CD4-positive, alpha-beta T cell (primary cell): Measurements from ENCODE around the gene ACER3. TPM values are rescaled to one million over a fixed set of nuclear protein-coding genes. Genes with fewer than 3 reads are reported as not detected.

Experiments
- ATAC-seq: fragments of 200-7000 bp; cut with Tn5 transposase; one replicate; pipeline ENCODE4 v1.10.0; 2022; ENCODE audit warnings: mild to moderate bottlenecking; ENCODE audit not compliant: poor library complexity
- CTCF ChIA-PET: fragments of 350-600 bp; sonication (Branson Sonifier 250); formaldehyde crosslinking; loops from one replicate; lab custom pipeline; 2021; ENCODE audit warnings: antibody characterized with exemption, inconsistent platforms; lab: Charles Lee
- POLR2A ChIA-PET: fragments of 350-600 bp; sonication (Branson Sonifier 250); formaldehyde crosslinking; loops from one replicate; lab custom pipeline; 2021; ENCODE audit warnings: antibody characterized with exemption, inconsistent platforms; lab: Charles Lee
- DNase-seq, 14 experiments: peaks; one replicate each; pipeline ENCODE4 v3.0.0-alpha.2; 2013 to 2020; ENCODE audit warnings: mixed read lengths in 2 of 14
- H3K27ac ChIP-seq, 2 donors: one replicate each; pipeline versions ENCODE4 v1.5.1 to v1.7.0; 2013; ENCODE audit warnings: low read length in 2 of 2, low read depth in 1 of 2, mild to moderate bottlenecking in 1 of 2
- H3K27me3 ChIP-seq, 2 experiments: 1 replicate in 1 of 2; 2 replicates in 1 of 2; pipeline versions ENCODE4 v1.6.1 to v1.7.0; 2013; ENCODE audit warnings: low read length in 2 of 2, control low read depth in 1 of 2, mild to moderate bottlenecking in 1 of 2, moderate library complexity in 1 of 2; ENCODE audit not compliant: insufficient read depth in 2 of 2, control insufficient read depth in 1 of 2
- H3K36me3 ChIP-seq: one replicate; pipeline ENCODE4 v1.6.1; 2013; ENCODE audit warnings: low read length, control low read depth; ENCODE audit not compliant: insufficient read depth
- H3K4me1 ChIP-seq: one replicate; pipeline ENCODE4 v1.6.1; 2013; ENCODE audit warnings: low read length, control low read depth; ENCODE audit not compliant: insufficient read depth
- H3K4me3 ChIP-seq: one replicate; pipeline ENCODE4 v1.5.1; 2013; ENCODE audit warnings: mild to moderate bottlenecking, low read length, moderate library complexity
- H3K9me3 ChIP-seq, 2 experiments: 1 replicate in 1 of 2; 2 replicates in 1 of 2; pipeline versions ENCODE4 v1.6.1 to v1.7.0; 2013; ENCODE audit warnings: low read length in 2 of 2, mild to moderate bottlenecking in 2 of 2, control low read depth in 1 of 2, moderate library complexity in 1 of 2; ENCODE audit not compliant: control insufficient read depth in 1 of 2, insufficient read depth in 1 of 2
- H3K27ac Mint-ChIP-seq: one replicate; pipeline ENCODE4 v1.8.0; 2020; ENCODE audit warnings: mixed read lengths
- H3K27me3 Mint-ChIP-seq: one replicate; pipeline ENCODE4 v1.8.0; 2021; ENCODE audit warnings: mixed read lengths
- H3K36me3 Mint-ChIP-seq: one replicate; pipeline ENCODE4 v1.8.0; 2021; ENCODE audit warnings: low read depth, mixed read lengths
- H3K4me1 Mint-ChIP-seq: one replicate; pipeline ENCODE4 v1.8.0; 2021; ENCODE audit warnings: low read depth, mixed read lengths
- H3K4me3 Mint-ChIP-seq: one replicate; pipeline ENCODE4 v1.8.0; 2020; ENCODE audit warnings: mild to moderate bottlenecking, mixed read lengths
- H3K9me3 Mint-ChIP-seq: one replicate; pipeline ENCODE4 v1.8.0; 2020; ENCODE audit warnings: mixed read lengths
- intact Hi-C, 2 experiments: fragments of 100-400 bp; cut with DNase I in 1 of 2; cut with micrococcal nuclease in 1 of 2; formaldehyde crosslinking; loops; one replicate each; pipeline versions ENCODE4 v1.15.1 to v1.9.0; 2023 to 2025; cut with DNase I, micrococcal nuclease
- total RNA-seq, 174 experiments: library from RNA in 2 of 174; stranded (reverse) in 2 of 174; gene quantifications; one replicate each; pipeline ENCODE4 v1.2.3 and lab custom pipeline; 2021 to 2026
- TF ChIP-seq, protein P1 (sequence below): fragments of 200-600 bp; IDR thresholded peaks from one replicate; pipeline ENCODE4 v1.8.0; 2022; ENCODE audit warnings: antibody characterized with exemption, mild to moderate bottlenecking

ACER3 gene
- total RNA-seq, 2 experiments from 2014 or later, result 6.4 to 7.0 TPM

DNA sequence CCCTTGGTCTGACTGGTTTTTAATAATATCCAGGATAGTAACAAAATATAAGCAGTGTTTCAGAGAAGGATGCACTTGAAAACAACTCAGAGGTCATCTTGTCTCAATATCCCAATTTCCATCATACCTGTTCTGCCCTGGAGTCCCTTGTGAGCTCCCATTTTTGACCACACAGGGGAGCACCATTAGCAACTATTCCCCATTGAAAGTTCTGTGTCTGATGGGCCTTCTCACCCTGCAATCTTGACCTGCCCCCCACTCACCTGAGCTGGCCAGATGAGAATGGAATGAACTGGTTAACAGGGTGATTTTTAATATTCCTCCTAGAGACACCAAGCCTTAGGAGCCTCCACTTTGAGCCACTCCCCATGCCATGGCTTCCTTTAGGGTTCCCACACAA is 202.2 kb downstream of the ACER3 start:
- ChIA-PET CTCF (interaction anchor here (1.3 to 2.3 kb wide), 2 partner anchors 15 to 29 kb away, joined by 5 to 13 read pairs; no protein-coding TSS in a partner anchor), POLR2A (interaction anchor here (0.8 kb wide), 1 partner anchor 15 kb away, joined by 3 read pairs; no protein-coding TSS in a partner anchor)
- intact Hi-C loops, result loop anchor here in 1 of 2 experiments (1.0 to 10.0 kb wide), 3 partner anchors 28 to 1512 kb away; partner anchors contain the start of genes NARS2 and PAK1
- no peak overlapping the region for H3K27ac ChIP-seq
- no peaks in the 10 kb centered on the region for H3K27me3 Mint-ChIP-seq
- ATAC-seq (no peak), DNase-seq (no peak)
- H3K9me3 ChIP-seq, result peaks cover 0 to 6% of the 10 kb centered on the region in 2 experiments
- no peaks in the 10 kb centered on the region for H3K27me3 ChIP-seq
- H3K9me3 Mint-ChIP-seq, result no peaks in the 10 kb centered on the region
- peaks cover 12% of the 10 kb centered on the region for H3K4me1 Mint-ChIP-seq
- no peaks in the 10 kb centered on the region for H3K36me3 ChIP-seq
- TF ChIP-seq, protein P1, sequence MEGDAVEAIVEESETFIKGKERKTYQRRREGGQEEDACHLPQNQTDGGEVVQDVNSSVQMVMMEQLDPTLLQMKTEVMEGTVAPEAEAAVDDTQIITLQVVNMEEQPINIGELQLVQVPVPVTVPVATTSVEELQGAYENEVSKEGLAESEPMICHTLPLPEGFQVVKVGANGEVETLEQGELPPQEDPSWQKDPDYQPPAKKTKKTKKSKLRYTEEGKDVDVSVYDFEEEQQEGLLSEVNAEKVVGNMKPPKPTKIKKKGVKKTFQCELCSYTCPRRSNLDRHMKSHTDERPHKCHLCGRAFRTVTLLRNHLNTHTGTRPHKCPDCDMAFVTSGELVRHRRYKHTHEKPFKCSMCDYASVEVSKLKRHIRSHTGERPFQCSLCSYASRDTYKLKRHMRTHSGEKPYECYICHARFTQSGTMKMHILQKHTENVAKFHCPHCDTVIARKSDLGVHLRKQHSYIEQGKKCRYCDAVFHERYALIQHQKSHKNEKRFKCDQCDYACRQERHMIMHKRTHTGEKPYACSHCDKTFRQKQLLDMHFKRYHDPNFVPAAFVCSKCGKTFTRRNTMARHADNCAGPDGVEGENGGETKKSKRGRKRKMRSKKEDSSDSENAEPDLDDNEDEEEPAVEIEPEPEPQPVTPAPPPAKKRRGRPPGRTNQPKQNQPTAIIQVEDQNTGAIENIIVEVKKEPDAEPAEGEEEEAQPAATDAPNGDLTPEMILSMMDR, result no peak
- H3K27ac Mint-ChIP-seq, result no peak overlapping the region
- H3K4me1 ChIP-seq, result peaks cover 17% of the 10 kb centered on the region
- no peak overlapping the region for H3K4me3 ChIP-seq
- H3K4me3 Mint-ChIP-seq, result peak overlapping the region; percentile 36
- no peaks in the 10 kb centered on the region for H3K36me3 Mint-ChIP-seq

- Histone ChIP-seq H3K27ac (no peak overlapping the region), H3K4me1 (peaks cover 19% of the 10 kb centered on the region), H3K27me3 (no peaks in the 10 kb centered on the region), H3K9me3 (peaks cover 0 to 3% of the 10 kb centered on the region in 2 experiments), H3K36me3 (no peaks in the 10 kb centered on the region), H3K4me3 (no peak overlapping the region)
- no peaks in the 10 kb centered on the region for H3K9me3 Mint-ChIP-seq
- peak overlapping the region; percentile 36 for H3K4me3 Mint-ChIP-seq
- intact Hi-C loops, result loop anchor here in 1 of 2 experiments (1.0 to 10.0 kb wide), 3 partner anchors 28 to 1511 kb away; partner anchors contain the start of genes NARS2 and PAK1
- DNase-seq (no peak), ATAC-seq (no peak)
- no peaks in the 10 kb centered on the region for H3K36me3 Mint-ChIP-seq
- ChIA-PET CTCF (interaction anchor here (1.3 to 2.3 kb wide), 2 partner anchors 16 to 28 kb away, joined by 5 to 13 read pairs; no protein-coding TSS in a partner anchor), POLR2A (no interaction called here)
- TF ChIP-seq, protein P1, result no peak
- no peaks in the 10 kb centered on the region for H3K27me3 Mint-ChIP-seq
- H3K27ac Mint-ChIP-seq, result no peak overlapping the region
- H3K4me1 Mint-ChIP-seq, result peaks cover 12% of the 10 kb centered on the region
These were observed 202.7 kb downstream of the ACER3 start for GRCh38 chr11:77063407-77063806.

GRCh38 chr11:77063861-77064260 is 203.1 kb downstream of the ACER3 start:
- H3K36me3 ChIP-seq, result no peaks in the 10 kb centered on the region
- peaks cover 12% of the 10 kb centered on the region for H3K4me1 Mint-ChIP-seq
- peak in 1 of 14 experiments; percentile 5 for DNase-seq
- H3K36me3 Mint-ChIP-seq, result no peaks in the 10 kb centered on the region
- H3K27ac ChIP-seq, result no peak overlapping the region
- no peaks in the 10 kb centered on the region for H3K27me3 Mint-ChIP-seq
- peaks cover 19% of the 10 kb centered on the region for H3K4me1 ChIP-seq
- no peaks in the 10 kb centered on the region for H3K9me3 Mint-ChIP-seq
- H3K9me3 ChIP-seq, result peaks cover 0 to 3% of the 10 kb centered on the region in 2 experiments
- peak overlapping the region; percentile 92 for H3K4me3 Mint-ChIP-seq
- POLR2A ChIA-PET, result no interaction called here
- no peak overlapping the region for H3K27ac Mint-ChIP-seq
- H3K27me3 ChIP-seq, result no peaks in the 10 kb centered on the region
- no peak for ATAC-seq
- TF ChIP-seq, protein P1, result no peak
- intact Hi-C loops, result loop anchor here in 1 of 2 experiments (1.0 to 10.0 kb wide), 3 partner anchors 27 to 1511 kb away; partner anchors contain the start of genes NARS2 and PAK1
- H3K4me3 ChIP-seq, result no peak overlapping the region
- CTCF ChIA-PET, result interaction anchor here (2.3 kb wide), 1 partner anchor 16 kb away, joined by 13 read pairs; no protein-coding TSS in a partner anchor
